SU-DHL-6 (cell line): Measurements from ENCODE around the gene CCDC85A.

ENCODE experiments used
- EZH2phosphoT487 ChIP-seq: fragments of 200-600 bp; sonication (generic), shearing (Covaris generic); conservative IDR thresholded peaks from 2 replicates; pipeline ENCODE4 v1.6.1; 2018; ENCODE audit warnings: mild to moderate bottlenecking, antibody characterized with exemption, low read length, moderate library complexity, mixed read lengths
- TF ChIP-seq, protein P1 (sequence below): fragments of 200-600 bp; sonication (generic); IDR thresholded peaks from one replicate; pipeline ENCODE4 v1.5.1; 2017; ENCODE audit warnings: antibody characterized with exemption, mild to moderate bottlenecking, low read length, moderate library complexity; ENCODE audit not compliant: insufficient read depth, poor library complexity, severe bottlenecking

DNA sequence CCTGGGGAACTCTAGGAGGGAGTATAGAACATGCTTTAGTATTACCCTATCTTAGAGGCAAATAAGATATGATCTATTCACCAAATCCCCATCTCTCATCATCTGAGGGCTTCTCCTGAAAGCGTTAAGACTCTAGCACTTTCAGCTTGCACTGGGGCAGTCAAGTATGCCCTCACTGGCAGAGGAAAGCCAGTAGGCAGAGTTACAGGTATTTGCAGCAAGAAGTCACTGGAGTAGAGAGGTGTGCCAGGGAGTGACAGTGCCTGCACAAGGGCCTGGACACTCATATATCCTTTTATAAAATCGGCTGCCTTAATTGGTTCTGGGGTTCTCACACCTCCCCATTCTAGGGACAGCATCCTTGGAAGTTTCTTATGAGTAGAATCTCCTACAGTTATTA is 31.9 kb upstream of the CCDC85A start:
- TF ChIP-seq, protein P1, sequence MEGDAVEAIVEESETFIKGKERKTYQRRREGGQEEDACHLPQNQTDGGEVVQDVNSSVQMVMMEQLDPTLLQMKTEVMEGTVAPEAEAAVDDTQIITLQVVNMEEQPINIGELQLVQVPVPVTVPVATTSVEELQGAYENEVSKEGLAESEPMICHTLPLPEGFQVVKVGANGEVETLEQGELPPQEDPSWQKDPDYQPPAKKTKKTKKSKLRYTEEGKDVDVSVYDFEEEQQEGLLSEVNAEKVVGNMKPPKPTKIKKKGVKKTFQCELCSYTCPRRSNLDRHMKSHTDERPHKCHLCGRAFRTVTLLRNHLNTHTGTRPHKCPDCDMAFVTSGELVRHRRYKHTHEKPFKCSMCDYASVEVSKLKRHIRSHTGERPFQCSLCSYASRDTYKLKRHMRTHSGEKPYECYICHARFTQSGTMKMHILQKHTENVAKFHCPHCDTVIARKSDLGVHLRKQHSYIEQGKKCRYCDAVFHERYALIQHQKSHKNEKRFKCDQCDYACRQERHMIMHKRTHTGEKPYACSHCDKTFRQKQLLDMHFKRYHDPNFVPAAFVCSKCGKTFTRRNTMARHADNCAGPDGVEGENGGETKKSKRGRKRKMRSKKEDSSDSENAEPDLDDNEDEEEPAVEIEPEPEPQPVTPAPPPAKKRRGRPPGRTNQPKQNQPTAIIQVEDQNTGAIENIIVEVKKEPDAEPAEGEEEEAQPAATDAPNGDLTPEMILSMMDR, result no peak
- no peak for TF ChIP-seq EZH2phosphoT487
